CD14-positive monocyte (primary cell): ENCODE data around the gene CACNA1D. TPM values are rescaled to one million over a fixed set of nuclear protein-coding genes. Genes with fewer than 3 reads are reported as not detected.

Experiments
- DNase-seq, 3 donors: peaks; one replicate each; pipeline ENCODE4 v3.0.0-alpha.2; 2011 to 2022
- H2AFZ ChIP-seq: 2 replicates; pipeline ENCODE4 v1.6.0; 2012; ENCODE audit warnings: mild to moderate bottlenecking, low read depth, low read length, inconsistent platforms; ENCODE audit not compliant: insufficient read depth, poor library complexity, severe bottlenecking
- H3K27ac ChIP-seq, 2 donors: 1 replicate in 1 of 2; 2 replicates in 1 of 2; pipeline ENCODE4 v1.5.1; 2012 to 2013; ENCODE audit warnings: low read length in 2 of 2, control low read depth in 1 of 2, inconsistent platforms in 1 of 2, low read depth in 1 of 2, mild to moderate bottlenecking in 1 of 2
- H3K27me3 ChIP-seq, 2 donors: one replicate each; pipeline versions ENCODE4 v1.6.0 to v1.6.1; 2011 to 2013; ENCODE audit warnings: low read length in 2 of 2; ENCODE audit not compliant: control insufficient read depth in 2 of 2, insufficient read depth in 2 of 2
- H3K36me3 ChIP-seq, 2 donors: replicated peaks in 1 of 2; 1 replicate in 1 of 2; 2 replicates in 1 of 2; pipeline versions ENCODE4 v1.5.1 to v1.6.1; 2012 to 2013; ENCODE audit warnings: low read length in 2 of 2, control low read depth in 1 of 2, inconsistent platforms in 1 of 2, mild to moderate bottlenecking in 1 of 2; ENCODE audit not compliant: insufficient read depth in 2 of 2, control insufficient read depth in 1 of 2
- H3K4me1 ChIP-seq, 2 donors: 1 replicate in 1 of 2; 2 replicates in 1 of 2; pipeline versions ENCODE4 v1.5.1 to v1.6.1; 2012 to 2013; ENCODE audit warnings: low read length in 2 of 2, control low read depth in 1 of 2, inconsistent platforms in 1 of 2, mild to moderate bottlenecking in 1 of 2, moderate library complexity in 1 of 2; ENCODE audit not compliant: insufficient read depth in 2 of 2, control insufficient read depth in 1 of 2
- H3K4me2 ChIP-seq: replicated peaks from 2 replicates; pipeline ENCODE3; 2012; ENCODE audit warnings: low read length, moderate library complexity, mild to moderate bottlenecking; ENCODE audit not compliant: poor library complexity, severe bottlenecking; ENCODE audit errors: extremely low read depth
- H3K4me3 ChIP-seq, 3 experiments: fragments of 200-600 bp in 1 of 3; sonication (generic) in 1 of 3; replicated peaks in 1 of 3; 1 replicate in 2 of 3; 2 replicates in 1 of 3; pipeline ENCODE4 v1.5.1; 2011 to 2013; ENCODE audit warnings: low read length in 3 of 3, mild to moderate bottlenecking in 3 of 3, control low read depth in 2 of 3, low read depth in 2 of 3, inconsistent platforms in 1 of 3, moderate library complexity in 1 of 3
- H3K79me2 ChIP-seq: 2 replicates; pipeline ENCODE4 v1.6.0; 2012; ENCODE audit warnings: mild to moderate bottlenecking, control low read depth, inconsistent platforms, low read length, moderate library complexity; ENCODE audit not compliant: insufficient read depth
- H3K9ac ChIP-seq: 2 replicates; pipeline ENCODE4 v1.6.0; 2017; ENCODE audit warnings: low read length, mild to moderate bottlenecking; ENCODE audit not compliant: insufficient read depth, poor library complexity, severe bottlenecking
- H3K9me3 ChIP-seq, 2 donors: replicated peaks in 1 of 2; 1 replicate in 1 of 2; 2 replicates in 1 of 2; pipeline versions ENCODE4 v1.5.1 to v1.6.1; 2012 to 2013; ENCODE audit warnings: low read length in 2 of 2, control low read depth in 1 of 2; ENCODE audit not compliant: control insufficient read depth in 1 of 2, insufficient read depth in 1 of 2
- H4K20me1 ChIP-seq: 2 replicates; pipeline ENCODE4 v1.6.0; 2012; ENCODE audit warnings: mild to moderate bottlenecking, low read length, control low read depth, moderate library complexity; ENCODE audit not compliant: insufficient read depth
- H3K27ac Mint-ChIP-seq, 7 donors: one replicate each; pipeline ENCODE4 v1.8.0; 2020; ENCODE audit warnings: mild to moderate bottlenecking in 7 of 7, mixed read lengths in 7 of 7, moderate library complexity in 6 of 7, inconsistent platforms in 2 of 7
- H3K27me3 Mint-ChIP-seq, 3 donors: one replicate each; pipeline ENCODE4 v1.8.0; 2021 to 2022; ENCODE audit warnings: low read depth in 3 of 3, mild to moderate bottlenecking in 3 of 3, mixed read lengths in 3 of 3, moderate library complexity in 3 of 3, inconsistent platforms in 1 of 3
- H3K36me3 Mint-ChIP-seq, 2 donors: one replicate each; pipeline ENCODE4 v1.8.0; 2020; ENCODE audit warnings: mixed read lengths in 2 of 2, inconsistent platforms in 1 of 2, mild to moderate bottlenecking in 1 of 2
- H3K4me1 Mint-ChIP-seq: one replicate; pipeline ENCODE4 v1.8.0; 2020; ENCODE audit warnings: mild to moderate bottlenecking, mixed read lengths
- H3K4me3 Mint-ChIP-seq, 2 donors: one replicate each; pipeline ENCODE4 v1.8.0; 2020; ENCODE audit warnings: mild to moderate bottlenecking in 2 of 2, mixed read lengths in 2 of 2, moderate library complexity in 1 of 2
- H3K9me3 Mint-ChIP-seq, 7 donors: one replicate each; pipeline ENCODE4 v1.8.0; 2020 to 2022; ENCODE audit warnings: mixed read lengths in 7 of 7, mild to moderate bottlenecking in 6 of 7, moderate library complexity in 6 of 7, inconsistent platforms in 2 of 7
- CTCF ChIP-seq: fragments of 200-600 bp; IDR thresholded peaks from one replicate; pipeline ENCODE4 v1.8.0; 2022; ENCODE audit warnings: antibody characterized with exemption, mild to moderate bottlenecking
- WGBS: methylation state at CpG from one replicate; pipeline ENCODE4 v1.1.5; 2013; ENCODE audit warnings: missing lambda C conversion rate; ENCODE audit not compliant: insufficient coverage; 5-methylcytosine and 5-hydroxymethylcytosine counted together
- intact Hi-C, 2 donors: fragments of 100-400 bp; cut with micrococcal nuclease; formaldehyde crosslinking; loops; one replicate each; pipeline versions ENCODE4 v1.15.0 to v1.15.1; 2023
- polyA plus RNA-seq, 3 donors: library from polyadenylated mRNA; depleted of rRNA in 1 of 3; unstranded in 2 of 3; stranded (reverse) in 1 of 3; fragments of 300-500 nt in 2 of 3; fragments of >200 nt in 1 of 3; fragmentation: Illumina TruSeq in 2 of 3; gene quantifications; 1 replicate in 2 of 3; 2 replicates in 1 of 3; pipeline ENCODE4 v1.2.3, GENCODE V29; 2012 to 2021

CACNA1D gene
- polyA plus RNA-seq, 3 donors: 0.29 to 1.2 (median 0.98) TPM

DNA sequence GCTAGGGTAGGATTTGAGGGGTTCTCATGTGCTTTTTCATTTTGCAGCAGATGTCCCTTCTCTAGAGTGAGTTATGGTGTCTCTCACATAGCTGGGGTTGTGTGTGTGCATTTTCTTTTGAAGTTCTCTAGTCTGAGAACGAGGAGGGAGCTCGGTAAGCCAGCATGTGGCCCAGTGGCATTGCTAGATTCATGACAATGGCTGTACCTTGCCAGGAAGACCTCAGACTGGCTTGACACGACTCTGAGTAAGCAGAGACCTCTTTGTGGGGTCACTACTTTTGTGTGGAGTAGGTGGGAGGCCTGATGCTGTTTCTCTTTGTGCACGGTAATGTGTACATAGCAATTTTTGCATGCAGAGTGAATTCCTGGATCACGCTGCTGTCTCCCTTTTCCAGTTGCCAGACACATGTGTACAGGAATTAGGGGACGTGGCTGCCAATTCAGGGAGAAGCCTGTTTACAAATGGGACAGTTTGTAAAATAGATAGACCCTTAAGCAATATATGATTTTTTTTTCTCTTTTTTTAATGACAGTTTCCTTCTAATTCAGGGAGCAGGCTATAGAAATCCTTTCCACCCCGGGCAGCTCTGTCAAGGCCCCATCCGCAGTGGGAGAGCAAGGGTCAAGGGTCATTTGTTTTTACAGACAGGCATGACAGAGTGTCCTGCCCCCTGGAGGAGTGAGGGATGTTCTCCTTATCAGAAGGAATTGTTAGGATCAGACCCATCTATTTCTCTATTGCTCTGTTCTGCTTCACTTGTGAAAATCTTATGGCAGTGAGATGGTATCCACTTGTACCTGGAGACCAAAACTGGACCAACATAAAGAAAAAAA, 4.6 kb downstream of the CACNA1D start:
- Histone ChIP-seq H3K27me3 (peaks cover 45 to 50% of the 10 kb centered on the region in 2 donors), H3K9ac (no peak overlapping the region), H3K27ac (no peak overlapping the region), H3K9me3 (peaks cover 0 to 15% of the 10 kb centered on the region in 2 donors), H2AFZ (no peak overlapping the region), H3K4me2 (no peak overlapping the region), H3K36me3 (no peaks in the 10 kb centered on the region), H3K79me2 (no peaks in the 10 kb centered on the region), H3K4me3 (no peak overlapping the region), H4K20me1 (no peaks in the 10 kb centered on the region), H3K4me1 (peaks cover 11 to 12% of the 10 kb centered on the region in 2 donors)
- DNase-seq: no peak
- H3K4me1 Mint-ChIP-seq: peaks cover 9% of the 10 kb centered on the region
- H3K9me3 Mint-ChIP-seq: peaks cover 0 to 12% (median 2%) of the 10 kb centered on the region in 7 donors
- no peak for TF ChIP-seq CTCF
- 86% methylated on average over 4 of the region's 8 CpGs for WGBS
- peaks cover 41 to 69% (median 56%) of the 10 kb centered on the region in 3 donors for H3K27me3 Mint-ChIP-seq
- H3K27ac Mint-ChIP-seq: no peak overlapping the region
- intact Hi-C loops: no loop called here
- no peaks in the 10 kb centered on the region for H3K36me3 Mint-ChIP-seq
- no peak overlapping the region for H3K4me3 Mint-ChIP-seq

DNA sequence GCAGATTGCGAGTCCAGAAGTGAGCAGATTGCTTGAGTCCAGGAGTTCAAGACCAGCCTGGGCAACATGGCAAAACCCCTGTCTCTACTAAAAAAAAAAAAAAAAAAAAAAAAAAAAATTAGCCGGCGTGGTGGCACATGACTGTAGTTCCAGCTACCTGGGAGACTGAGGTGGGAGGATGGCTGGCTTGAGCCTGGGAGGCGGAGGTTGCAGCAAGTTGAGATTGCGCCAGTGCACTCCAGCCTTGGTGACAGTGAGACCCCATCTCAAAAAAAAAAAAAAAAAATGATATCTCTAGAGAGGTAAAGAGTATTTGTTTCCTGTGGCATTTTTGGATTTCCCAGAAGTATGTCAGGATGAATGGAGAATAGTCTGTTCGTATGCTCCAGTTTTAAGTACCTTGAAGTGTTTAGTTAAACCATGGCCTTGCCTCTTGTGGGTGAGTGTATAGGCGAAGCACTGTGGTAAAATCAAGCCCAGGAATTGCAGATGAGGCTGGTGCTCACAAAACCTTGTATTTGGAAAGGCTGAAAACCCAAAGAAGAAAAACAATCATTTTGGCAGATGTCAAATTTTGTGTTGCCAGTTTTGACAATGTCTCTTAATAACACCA, 5.9 kb downstream of the CACNA1D start:
- Mint-ChIP-seq H3K27me3 (peaks cover 36 to 65% (median 51%) of the 10 kb centered on the region in 3 donors), H3K27ac (no peak overlapping the region), H3K4me1 (peaks cover 4% of the 10 kb centered on the region), H3K4me3 (no peak overlapping the region), H3K36me3 (no peaks in the 10 kb centered on the region), H3K9me3 (peaks cover 0 to 10% (median 2%) of the 10 kb centered on the region in 7 donors)
- Histone ChIP-seq H3K9ac (no peak overlapping the region), H4K20me1 (no peaks in the 10 kb centered on the region), H3K4me3 (no peak overlapping the region), H2AFZ (no peak overlapping the region), H3K36me3 (no peaks in the 10 kb centered on the region), H3K79me2 (no peaks in the 10 kb centered on the region), H3K9me3 (peaks cover 0 to 10% of the 10 kb centered on the region in 2 donors), H3K27me3 (peaks cover 38 to 41% of the 10 kb centered on the region in 2 donors), H3K4me2 (no peak overlapping the region), H3K4me1 (peaks cover 5% of the 10 kb centered on the region in 2 donors), H3K27ac (no peak overlapping the region)
- intact Hi-C loops: no loop called here
- WGBS: 100% methylated on average over 3 of the region's 7 CpGs
- no peak for TF ChIP-seq CTCF
- no peak for DNase-seq
